OCI-LY7 (cell line): ENCODE results near the gene RNF224. TPM values are rescaled to one million over a fixed set of nuclear protein-coding genes. Genes with fewer than 3 reads are reported as not detected.

Experiments used
- BruUV-seq: library from RNA; stranded (reverse); fragments of 400-500 nt; replicated peaks from 2 replicates; lab custom pipeline; 2021; lab: Mats Ljungman, UMichigan
- CTCF ChIA-PET: fragments of 300-600 bp; sonication (Branson Sonifier 250); formaldehyde crosslinking; loops from one replicate; lab custom pipeline; 2022; ENCODE audit warnings: antibody characterized with exemption; ENCODE audit not compliant: unreplicated experiment; lab: Charles Lee
- POLR2A ChIA-PET: fragments of 300-600 bp; sonication (Branson Sonifier 250); formaldehyde crosslinking; loops from one replicate; lab custom pipeline; 2022; ENCODE audit warnings: antibody characterized with exemption; lab: Charles Lee
- DNase-seq: peaks from one replicate; pipeline ENCODE4 v3.0.0-alpha.2; 2015; ENCODE audit warnings: low spot score
- H2AFZ ChIP-seq: fragments of 200-600 bp; sonication (generic), shearing (Covaris generic); 2 replicates; pipeline ENCODE4 v1.6.1; 2014; ENCODE audit warnings: mild to moderate bottlenecking, antibody characterized with exemption, low read length, moderate library complexity
- H3K27ac ChIP-seq: fragments of 200-600 bp; sonication (generic); 2 replicates; pipeline ENCODE4 v1.5.1; 2014; ENCODE audit warnings: mixed run types, low read depth, mild to moderate bottlenecking, moderate library complexity, low read length, inconsistent platforms; ENCODE audit not compliant: poor library complexity, severe bottlenecking
- H3K36me3 ChIP-seq: fragments of 200-600 bp; sonication (generic); 2 replicates; pipeline ENCODE4 v1.6.1; 2014; ENCODE audit warnings: mild to moderate bottlenecking, antibody characterized with exemption, low read length, moderate library complexity, mixed read lengths; ENCODE audit not compliant: insufficient read depth
- H3K4me1 ChIP-seq: fragments of 200-600 bp; sonication (generic); 2 replicates; pipeline ENCODE4 v1.5.1; 2014; ENCODE audit warnings: mild to moderate bottlenecking, low read length; ENCODE audit not compliant: insufficient read depth, poor library complexity, severe bottlenecking
- H3K4me2 ChIP-seq: fragments of 200-600 bp; sonication (generic); 2 replicates; pipeline ENCODE4 v1.6.1; 2014; ENCODE audit warnings: mild to moderate bottlenecking, low read length
- H3K4me3 ChIP-seq: fragments of 200-600 bp; sonication (generic); 2 replicates; pipeline ENCODE4 v1.5.1; 2014; ENCODE audit warnings: mild to moderate bottlenecking, low read depth, low read length; ENCODE audit not compliant: poor library complexity, severe bottlenecking
- H3K79me2 ChIP-seq: fragments of 200-600 bp; sonication (generic); 2 replicates; pipeline ENCODE4 v1.6.1; 2016; ENCODE audit warnings: low read depth, mild to moderate bottlenecking, low read length, moderate library complexity, mixed read lengths; ENCODE audit not compliant: insufficient read depth
- H3K9me2 ChIP-seq: fragments of 200-600 bp; sonication (generic); 2 replicates; pipeline ENCODE4 v1.6.1; 2016; ENCODE audit warnings: mild to moderate bottlenecking, low read length, mixed read lengths; ENCODE audit not compliant: insufficient read depth
- H3K9me3 ChIP-seq: fragments of 200-600 bp; sonication (generic); 2 replicates; pipeline ENCODE4 v1.6.1; 2014; ENCODE audit warnings: mild to moderate bottlenecking, mixed run types, low read length, mixed read lengths
- H4K20me1 ChIP-seq: fragments of 200-600 bp; sonication (generic); 2 replicates; pipeline ENCODE4 v1.6.1; 2014; ENCODE audit warnings: mild to moderate bottlenecking, antibody characterized with exemption, low read length, moderate library complexity, mixed read lengths; ENCODE audit not compliant: insufficient read depth
- CTCF ChIP-seq: fragments of 200-600 bp; sonication (generic); conservative IDR thresholded peaks from 2 replicates; pipeline ENCODE4 v1.5.1; 2014; ENCODE audit warnings: mild to moderate bottlenecking, antibody characterized with exemption, low read length, moderate library complexity, mixed read lengths
- EZH2phosphoT487 ChIP-seq: fragments of 200-600 bp; sonication (generic); IDR thresholded peaks from 2 replicates; pipeline ENCODE4 v1.6.1; 2018; ENCODE audit warnings: low read depth, borderline replicate concordance, mild to moderate bottlenecking, mixed run types, antibody characterized with exemption, low read length, moderate library complexity, mixed read lengths
- intact Hi-C: fragments of 100-400 bp; cut with micrococcal nuclease; formaldehyde crosslinking; loops from one replicate; pipeline ENCODE4 v1.10.0; 2022; ENCODE audit not compliant: unreplicated experiment
- total RNA-seq, 2 experiments: library from RNA; depleted of rRNA in 1 of 2; stranded (reverse); fragments of >200 nt in 1 of 2; shearing (Covaris generic) in 1 of 2; gene quantifications; 2 replicates each; pipeline ENCODE4 v1.2.3, GENCODE V29; 2014 to 2022

The RNF224 gene
- total RNA-seq, 2 experiments from 2014 or later = 0.13 to 0.30 TPM

- H2AFZ ChIP-seq = no peak overlapping the region
- BruUV-seq = no TSS peak
- POLR2A ChIA-PET = no interaction called here
- H3K79me2 ChIP-seq = peaks cover 5% of the 10 kb centered on the region; the same call in 1 of the 2 replicates
- H3K9me3 ChIP-seq = no peaks in the 10 kb centered on the region
- no peaks in the 10 kb centered on the region for H4K20me1 ChIP-seq
- H3K9me2 ChIP-seq = no peaks in the 10 kb centered on the region
- intact Hi-C loops = no loop called here
- H3K36me3 ChIP-seq = peaks cover 17% of the 10 kb centered on the region; the same call in 1 of the 2 replicates
- DNase-seq = no peak
- H3K4me3 ChIP-seq = no peak overlapping the region
- no peak overlapping the region for H3K27ac ChIP-seq
- CTCF ChIA-PET = no interaction called here
- H3K4me2 ChIP-seq = no peak overlapping the region
- H3K4me1 ChIP-seq = peaks cover 8% of the 10 kb centered on the region
- TF ChIP-seq EZH2phosphoT487 = no peak
- TF ChIP-seq CTCF = no peak
Measured at GRCh38 chr9:137194909-137195308, 32.4 kb upstream of the RNF224 start.

GRCh38 chr9:137195525-137196220 lies 31.6 kb upstream of the RNF224 start:
- intact Hi-C loops = no loop called here

More at GRCh38 chr9:137195525-137196220, 31.6 kb upstream of the RNF224 start:
- no TSS peak for BruUV-seq
- Histone ChIP-seq H3K9me2 (no peaks in the 10 kb centered on the region), H2AFZ (no peak overlapping the region), H3K4me1 (peaks cover under 1% of the 10 kb centered on the region), H3K79me2 (no peaks in the 10 kb centered on the region), H3K36me3 (peaks cover 9% of the 10 kb centered on the region; the same call in 1 of the 2 replicates), H4K20me1 (no peaks in the 10 kb centered on the region), H3K9me3 (no peaks in the 10 kb centered on the region), H3K4me2 (no peak overlapping the region), H3K27ac (no peak overlapping the region), H3K4me3 (no peak overlapping the region)
- ChIA-PET CTCF (interaction anchor here (0.5 kb wide), 2 partner anchors 28 to 543 kb away, joined by 4 to 5 read pairs; no protein-coding TSS in a partner anchor), POLR2A (no interaction called here)
- TF ChIP-seq CTCF = no peak
- TF ChIP-seq EZH2phosphoT487 = no peak
- DNase-seq = no peak
